Urothelium cell line (cell line): ENCODE measurements around the gene VKORC1L1.
A peak's percentile ranks its signal among the peaks of the same experiment; 100 is the strongest.
"Not testable (repeated sequence)": the region's sequence is repeated elsewhere in the genome, so short reads cannot be mapped to it uniquely, and the experiment has no call there.

Source experiments
- DNase-seq: peaks from one replicate; pipeline ENCODE4 v3.0.0; 2011; ENCODE audit warnings: low spot score, mixed read lengths
- FAIRE-seq: peaks from 2 replicates; lab custom pipeline; 2011; peaks lifted over from hg19 to GRCh38; lab: Jason Lieb, UNC

VKORC1L1 gene

GRCh38 chr7:65974191-65974801, 101.4 kb downstream of the VKORC1L1 start:
- FAIRE-seq (no peak), DNase-seq (no peak)

DNA sequence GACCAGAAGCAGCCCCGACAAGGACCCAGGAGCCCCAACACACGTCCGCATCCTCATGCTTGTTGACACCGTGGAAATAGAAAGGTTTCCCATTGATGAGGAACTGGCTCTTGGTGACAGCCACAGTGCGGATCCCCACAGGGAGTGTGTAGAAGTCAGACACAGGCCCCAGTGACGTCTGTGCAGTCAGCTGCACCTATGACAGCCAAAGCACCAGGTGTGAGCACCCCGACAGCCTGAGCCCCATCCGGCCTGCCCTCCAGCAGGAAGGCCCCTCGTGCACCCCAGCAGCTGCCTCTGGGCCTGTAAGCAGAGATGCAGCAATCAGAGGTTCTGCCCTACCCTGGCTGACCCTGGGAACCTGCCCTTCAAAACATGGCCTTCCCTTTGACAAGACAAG, 102.0 kb downstream of the VKORC1L1 start:
- DNase-seq = no peak
- FAIRE-seq = no peak

DNA sequence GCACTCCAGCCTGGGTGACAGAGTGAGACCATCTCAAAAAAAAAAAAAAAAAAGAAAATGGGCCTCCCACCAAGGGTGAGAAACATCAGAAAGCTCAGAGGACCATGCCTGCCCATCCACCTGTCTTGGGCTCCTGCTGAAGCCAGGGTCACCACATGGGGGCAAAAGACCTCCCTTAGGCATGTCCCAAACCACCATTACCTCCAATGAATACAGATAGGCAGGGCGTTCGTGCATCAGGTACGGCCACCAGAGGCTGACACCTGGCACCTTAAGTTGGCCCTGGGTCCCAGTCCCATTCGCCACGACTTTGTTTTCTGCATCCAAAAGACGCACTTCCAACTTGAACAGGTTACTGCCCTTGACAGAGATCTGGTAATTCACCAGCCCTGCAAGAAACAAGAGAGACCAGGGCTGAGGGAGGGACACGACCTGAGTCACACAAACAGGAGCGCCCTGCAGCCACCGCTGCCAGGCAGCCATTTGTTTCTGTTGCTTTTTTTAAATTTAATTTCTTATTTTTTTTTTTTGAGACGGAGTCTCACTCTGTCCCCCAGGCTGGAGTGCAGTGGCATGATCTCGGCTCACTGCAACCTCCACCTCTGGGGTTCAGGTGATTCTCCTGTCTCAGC, 103.1 kb downstream of the VKORC1L1 start:
- DNase-seq (no peak), FAIRE-seq (no peak)

- DNase-seq = no peak
- FAIRE-seq = no peak
Observed at GRCh38 chr7:65976659-65977196, 103.9 kb downstream of the VKORC1L1 start.

DNA sequence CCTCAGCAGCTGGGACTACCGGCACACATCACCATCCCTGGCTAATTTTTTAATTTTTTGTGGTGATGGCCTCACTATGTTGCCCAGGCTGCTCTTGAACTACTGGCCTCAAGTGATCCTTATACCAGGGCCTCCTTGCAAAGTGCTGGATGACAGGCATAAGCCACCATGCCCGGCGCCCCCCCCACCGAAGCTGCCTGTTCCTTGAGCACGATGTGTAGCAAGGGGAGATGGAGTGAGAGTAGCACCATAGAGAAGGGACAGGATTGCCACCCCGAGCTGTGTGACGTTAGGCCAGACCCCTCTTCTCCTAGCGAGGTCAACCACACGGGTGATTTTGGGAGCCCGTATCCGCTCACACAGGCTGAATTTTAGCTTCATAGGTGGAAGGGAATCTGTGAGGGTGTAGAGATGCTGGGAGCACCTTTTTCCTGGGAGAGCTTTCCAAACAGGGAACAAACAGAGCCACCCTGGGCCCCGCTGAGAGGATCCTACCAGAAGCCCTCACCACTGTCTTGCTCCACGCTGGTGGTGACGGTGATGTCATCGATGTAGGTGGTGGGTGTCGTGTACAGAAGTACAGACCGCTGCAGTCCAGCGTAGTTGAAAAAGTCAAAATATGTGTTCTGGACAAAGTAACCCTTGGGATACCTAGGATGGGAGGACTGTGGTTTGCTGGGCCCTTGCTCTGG, 106.2 kb downstream of the VKORC1L1 start:
- no peak for FAIRE-seq
- no peak for DNase-seq

DNA sequence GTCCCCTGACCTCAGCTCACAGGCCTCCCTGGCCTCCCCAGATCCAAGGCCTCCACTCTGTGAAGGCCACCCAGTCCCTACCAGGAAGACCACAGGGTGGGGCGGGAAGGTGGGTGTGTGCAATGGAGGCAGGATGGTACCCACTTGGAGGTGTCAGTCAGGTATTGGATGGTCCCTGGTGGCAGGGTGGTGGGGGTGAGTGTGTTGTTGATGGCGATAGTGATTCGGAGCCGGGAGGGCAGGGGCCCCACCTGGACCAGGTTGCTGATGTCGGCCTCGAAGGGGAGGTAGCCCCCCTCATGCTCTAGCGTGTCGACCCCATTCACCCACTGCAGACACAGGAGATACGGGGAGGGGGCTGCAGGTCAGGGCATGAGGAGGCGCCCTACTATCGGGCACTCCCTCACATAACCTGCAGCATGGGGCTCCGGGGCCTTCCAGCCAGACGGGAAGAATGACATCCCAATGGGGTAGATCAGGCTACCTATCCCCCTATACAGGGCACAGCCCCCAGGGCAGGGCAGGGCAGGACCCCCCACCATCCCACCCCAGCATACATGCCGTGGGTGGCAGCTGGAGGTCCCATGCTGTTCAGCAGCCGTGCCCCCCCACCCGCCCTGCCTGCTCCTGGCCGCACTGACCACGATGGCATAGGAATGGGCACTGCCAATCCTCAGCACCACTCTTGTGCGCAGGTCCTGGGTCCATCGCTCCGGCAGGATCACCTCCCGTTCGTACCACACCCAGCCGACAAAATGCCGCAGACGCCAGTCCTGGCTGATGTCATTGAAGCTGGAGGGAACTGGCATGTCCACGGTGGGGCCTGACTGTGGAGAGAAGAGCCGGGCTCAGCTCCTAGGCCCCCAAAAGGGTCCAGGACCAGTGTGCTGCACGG, 107.0 kb downstream of the VKORC1L1 start:
- FAIRE-seq = no peak
- no peak for DNase-seq

GRCh38 chr7:65980478-65981250, 107.8 kb downstream of the VKORC1L1 start:
- DNase-seq (peak; percentile 24), FAIRE-seq (no peak)

GRCh38 chr7:65981965-65982792, 109.3 kb downstream of the VKORC1L1 start, which contains the start of gene GUSB:
TSS of gene GUSB (minus strand) at chr7:65982213. CDS start at chr7:65982183, 30 bp downstream.
- peak; percentile 84 for FAIRE-seq
- DNase-seq = peak; percentile 94

GRCh38 chr7:65983965-65984658, 111.2 kb downstream of the VKORC1L1 start:
- DNase-seq = peak; percentile 81
- no peak for FAIRE-seq

DNA sequence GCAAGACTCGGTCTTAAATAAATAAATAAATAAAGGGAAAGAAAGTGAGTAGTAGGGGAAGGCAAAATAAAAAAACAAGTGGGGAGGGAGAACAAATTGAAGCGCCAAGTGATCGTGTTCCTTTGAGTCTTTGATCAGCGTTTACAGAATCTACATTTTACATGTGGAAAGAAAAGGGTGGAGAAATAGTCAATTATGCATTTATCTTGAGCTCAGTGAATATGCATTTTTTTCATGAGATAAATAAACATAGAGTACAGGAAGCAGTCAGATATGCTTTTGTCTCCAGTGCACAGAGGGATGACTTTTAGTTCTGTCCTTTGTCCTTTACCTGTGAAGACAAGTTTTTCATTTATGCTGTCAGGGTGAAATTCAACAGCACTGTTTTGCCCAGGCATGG, 115.2 kb downstream of the VKORC1L1 start:
- DNase-seq = no peak
- FAIRE-seq = no peak

- DNase-seq, FAIRE-seq: not testable (repeated sequence)
Observed at GRCh38 chr7:65988503-65988902, 115.6 kb downstream of the VKORC1L1 start.

- no peak for DNase-seq
- FAIRE-seq = no peak
Observed at GRCh38 chr7:65989694-65990080, 116.8 kb downstream of the VKORC1L1 start.

GRCh38 chr7:65991829-65992228, 119.0 kb downstream of the VKORC1L1 start:
- not testable (repeated sequence) for DNase-seq, FAIRE-seq

DNA sequence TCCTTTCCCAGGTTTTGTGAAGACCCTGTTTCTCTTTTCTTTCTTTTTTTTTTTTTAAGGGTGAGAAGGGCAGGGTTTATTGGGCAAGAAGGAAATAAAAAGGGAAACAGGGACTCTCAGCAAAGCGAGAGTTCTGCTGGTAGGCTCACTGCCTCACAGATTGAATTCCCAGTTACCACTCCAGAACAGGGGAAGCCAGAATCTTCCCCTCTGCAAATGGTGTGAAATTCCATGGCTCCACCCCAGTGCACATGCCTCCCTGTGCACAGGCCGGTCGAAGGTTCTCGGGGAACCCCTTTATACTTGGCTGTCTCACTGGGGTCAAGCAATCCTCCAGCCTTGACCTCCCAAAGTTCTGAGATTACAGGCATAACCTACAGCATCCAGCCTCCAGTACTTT, 119.7 kb downstream of the VKORC1L1 start:
- FAIRE-seq (no peak), DNase-seq (no peak)

DNA sequence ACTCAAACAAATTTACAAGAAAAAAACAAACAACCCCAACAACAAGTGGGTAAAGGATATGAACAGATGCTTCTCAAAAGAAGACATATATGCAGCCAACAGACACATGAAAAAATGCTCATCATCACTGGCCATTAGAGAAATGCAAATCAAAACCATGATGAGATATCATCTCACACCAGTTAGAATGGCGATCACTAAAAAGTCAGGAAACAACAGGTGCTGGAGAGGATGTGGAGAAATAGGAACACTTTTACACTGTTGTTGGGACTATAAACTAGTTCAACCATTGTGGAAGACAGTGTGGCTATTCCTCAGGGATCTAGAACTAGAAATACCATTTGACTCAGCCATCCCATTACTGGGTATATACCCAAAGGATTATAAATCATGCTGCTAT, 122.1 kb downstream of the VKORC1L1 start:
- FAIRE-seq, DNase-seq: not testable (repeated sequence)

DNA sequence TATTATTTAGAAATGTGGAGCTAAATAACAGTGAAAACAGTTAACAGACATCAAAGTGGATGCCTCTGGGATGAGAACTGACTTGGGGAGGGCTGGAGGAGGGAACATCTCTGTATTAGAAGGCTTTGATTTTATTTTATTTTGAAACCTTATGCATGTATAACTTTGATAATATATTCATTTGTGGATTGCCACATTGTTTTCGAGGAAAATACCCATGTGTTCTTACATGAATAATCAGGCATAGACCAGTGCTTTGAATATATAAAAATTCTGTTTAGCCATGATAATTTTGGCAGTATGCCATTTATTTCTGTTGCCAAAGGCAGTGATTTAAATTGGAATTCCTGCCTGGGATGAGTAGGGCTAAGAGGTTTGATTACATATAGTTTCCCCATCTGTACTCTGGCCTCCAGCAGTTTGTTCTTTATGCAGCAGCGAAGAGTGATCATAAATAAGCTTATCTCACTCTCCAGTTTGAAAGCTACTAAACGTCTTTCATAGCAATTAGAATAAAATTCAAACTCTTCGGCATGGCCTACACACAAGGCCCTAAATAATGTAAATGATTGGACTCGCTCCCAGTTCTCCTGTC, 128.0 kb downstream of the VKORC1L1 start:
- not testable (repeated sequence) for FAIRE-seq

DNA sequence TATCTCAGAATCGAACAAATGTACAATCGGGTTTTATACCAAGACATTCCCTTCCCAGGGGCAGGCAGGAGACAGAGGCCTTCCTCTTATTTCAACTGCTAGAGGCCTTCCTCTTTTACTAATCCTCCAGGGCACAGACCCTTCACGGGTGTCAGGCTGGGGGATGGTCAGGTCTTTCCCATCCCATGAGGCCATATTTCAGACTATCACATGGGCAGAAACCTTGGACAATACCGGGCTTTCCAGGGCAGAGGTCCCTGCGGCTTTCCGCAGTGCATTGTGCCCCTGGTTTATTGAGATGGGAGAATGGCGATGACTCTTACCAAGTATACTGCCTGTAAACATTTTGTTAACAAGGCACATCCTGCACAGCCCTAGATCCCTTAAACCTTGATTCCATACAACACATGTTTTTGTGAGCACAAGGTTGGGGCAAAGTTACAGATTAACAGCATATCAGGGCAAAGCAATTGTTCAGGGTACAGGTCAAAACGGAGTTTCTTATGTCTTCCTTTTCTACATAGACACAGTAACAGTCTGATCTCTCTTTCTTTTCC, 132.3 kb downstream of the VKORC1L1 start:
- not testable (repeated sequence) for FAIRE-seq, DNase-seq

More for the DNA sequence above, 128.0 kb downstream of the VKORC1L1 start:
- not testable (repeated sequence) for DNase-seq

DNA sequence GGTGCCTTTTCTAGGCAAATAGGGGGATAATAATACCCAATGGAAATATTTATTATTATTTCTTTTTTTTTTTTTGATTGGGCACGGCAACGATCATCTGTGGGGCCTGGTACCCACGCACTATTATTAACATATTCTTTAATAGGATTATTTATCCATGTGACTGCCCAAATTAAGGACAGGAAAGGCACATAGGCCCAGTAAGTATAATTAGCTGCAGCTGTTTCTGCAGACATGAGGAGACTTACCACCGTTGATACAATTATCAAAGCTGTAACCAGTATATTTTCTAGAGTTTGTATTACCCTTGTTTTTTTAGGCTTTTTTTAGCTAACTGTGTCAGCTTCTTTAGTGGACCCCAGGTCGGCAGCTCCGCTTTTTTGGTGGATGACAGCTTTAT, 134.4 kb downstream of the VKORC1L1 start:
- DNase-seq = no peak
- FAIRE-seq = no peak
